Measurements from ENCODE around the gene DIP2C.
"Not testable (repeated sequence)": the region's sequence is repeated elsewhere in the genome, so short reads cannot be mapped to it uniquely, and the experiment has no call there.

Gene DIP2C

GRCh38 chr10:607545-608185 is 81.8 kb downstream of the DIP2C start:
- no peak for DNase-seq

DNA sequence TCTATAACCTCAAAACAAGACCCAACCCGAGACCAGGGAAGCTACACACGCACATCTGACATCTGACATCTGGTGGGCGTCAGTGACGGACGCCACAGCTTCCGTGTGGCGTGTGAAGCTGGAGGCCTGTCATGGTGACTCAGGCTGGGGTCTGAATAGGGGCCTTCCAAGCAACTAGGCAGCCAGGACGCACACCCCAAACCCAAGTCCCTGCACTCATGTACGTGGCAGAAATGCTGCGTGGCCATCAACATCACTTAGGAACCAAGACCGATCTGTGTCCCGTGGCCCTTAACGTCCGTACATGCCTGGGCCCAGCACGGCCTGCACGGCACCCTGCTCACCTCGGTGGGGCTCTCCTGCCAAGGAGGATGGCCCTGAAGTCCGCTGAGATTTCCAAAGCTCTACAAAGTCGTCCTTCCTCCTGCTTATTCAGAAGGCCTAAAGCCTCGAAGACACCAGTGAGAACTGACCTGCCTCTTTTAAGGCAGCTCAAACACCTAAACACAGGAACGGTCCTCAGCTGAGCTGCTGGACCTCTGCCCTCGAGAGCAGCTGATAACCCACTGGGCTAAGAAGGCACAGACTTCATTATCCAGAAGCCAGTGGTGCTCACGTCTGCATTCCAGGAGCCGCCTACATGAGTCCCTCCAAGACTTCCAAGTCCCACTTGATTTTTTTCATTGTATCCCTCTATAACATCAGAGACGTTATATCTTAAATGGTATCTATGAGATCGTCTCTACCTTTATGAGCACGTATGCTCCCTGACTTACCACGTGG is 82.5 kb downstream of the DIP2C start:
- DNase-seq: no peak

DNA sequence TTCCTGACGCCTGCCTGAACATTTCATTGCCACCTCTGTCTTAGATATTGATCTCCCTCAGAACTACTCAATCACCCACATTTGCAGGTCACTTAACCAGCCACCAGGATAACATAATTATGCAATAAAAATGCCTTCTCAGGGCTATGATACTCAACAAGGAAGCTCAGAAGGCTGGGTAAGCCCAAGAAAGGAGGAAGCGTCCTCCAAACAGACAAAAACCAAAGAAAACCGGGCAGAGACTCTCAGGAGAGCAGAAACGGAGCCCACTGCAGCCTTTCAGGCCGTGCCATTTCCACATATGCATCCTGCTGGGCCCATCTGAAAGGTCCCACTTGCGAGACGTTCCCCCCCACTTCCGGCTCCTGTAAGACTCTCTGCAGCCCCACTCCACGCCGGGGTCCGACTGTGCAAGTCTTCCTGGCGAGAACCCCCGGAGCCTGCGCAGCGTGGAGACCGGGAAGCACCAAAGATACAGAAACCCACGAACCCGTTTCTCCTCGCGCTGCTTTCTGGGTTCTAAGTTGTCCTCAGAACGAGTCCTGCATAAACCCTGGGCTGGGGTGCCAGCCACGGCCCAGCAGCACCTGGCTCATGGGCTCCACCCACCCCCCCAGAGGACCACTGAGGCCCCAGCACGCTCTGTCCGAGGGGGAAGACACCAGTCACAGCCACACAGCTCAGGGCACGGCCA is 83.7 kb downstream of the DIP2C start:
- DNase-seq: no peak

DNA sequence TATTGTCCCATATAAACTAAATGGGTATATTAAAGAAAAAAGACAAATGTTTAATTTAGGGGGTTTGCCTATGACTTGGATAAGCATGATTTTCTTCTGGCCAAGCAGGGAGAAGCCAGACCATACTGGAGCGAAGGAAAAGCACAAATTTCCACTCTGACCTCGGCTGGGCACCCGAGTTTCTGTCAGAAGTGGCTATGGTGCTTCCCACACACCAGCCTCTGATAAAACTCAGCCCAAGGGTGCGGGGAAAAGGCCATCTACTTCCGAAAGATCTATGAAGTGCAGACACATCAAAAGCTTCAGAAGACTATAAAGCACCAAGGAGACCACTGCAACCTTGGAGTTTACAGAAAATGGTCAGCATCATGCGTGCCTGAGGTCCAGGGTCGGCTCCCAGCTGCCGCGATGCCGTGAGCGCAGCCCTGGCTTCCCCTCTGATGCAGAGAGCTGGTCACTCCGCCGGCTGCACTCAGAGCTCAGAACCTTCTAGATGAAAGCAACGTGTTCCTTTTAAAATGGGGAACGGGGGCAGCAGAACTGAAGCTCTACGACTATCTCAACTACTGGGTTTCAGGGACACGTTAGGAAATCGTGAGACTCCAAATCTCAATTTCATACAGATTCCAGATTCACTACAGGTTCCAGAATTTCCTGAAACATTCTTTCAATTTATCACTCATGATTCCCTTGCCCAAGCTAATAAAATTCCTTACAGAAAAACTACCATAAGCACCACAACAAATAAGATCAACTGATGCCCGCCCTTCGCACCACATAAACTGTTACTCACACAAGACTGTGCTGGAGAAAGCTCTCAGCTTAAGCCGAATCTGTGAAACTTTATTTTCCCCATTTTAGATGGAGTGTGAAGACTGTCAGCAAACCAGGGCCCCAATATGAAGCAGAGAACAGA is 84.5 kb downstream of the DIP2C start:
- no peak for DNase-seq

DNA sequence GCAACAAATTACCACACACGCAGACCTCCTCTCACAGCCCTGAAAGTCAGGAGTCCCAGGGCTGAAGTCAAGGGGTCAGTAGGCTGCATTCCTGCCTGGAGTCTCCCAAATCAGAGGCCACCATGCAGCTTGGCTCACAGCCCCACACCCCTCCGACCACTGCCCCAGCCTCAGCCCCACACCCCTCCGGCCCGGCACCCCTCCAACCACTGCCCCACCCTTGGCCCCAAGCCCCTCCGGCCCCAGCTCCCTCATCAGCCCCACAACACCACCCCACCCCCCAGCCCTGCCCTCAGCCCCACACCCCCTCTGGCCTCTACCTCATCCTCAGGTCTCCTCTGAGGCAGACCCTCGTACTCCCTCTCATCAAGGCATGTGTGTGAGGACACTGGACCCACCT is 85.7 kb downstream of the DIP2C start:
- no peak for DNase-seq

DNA sequence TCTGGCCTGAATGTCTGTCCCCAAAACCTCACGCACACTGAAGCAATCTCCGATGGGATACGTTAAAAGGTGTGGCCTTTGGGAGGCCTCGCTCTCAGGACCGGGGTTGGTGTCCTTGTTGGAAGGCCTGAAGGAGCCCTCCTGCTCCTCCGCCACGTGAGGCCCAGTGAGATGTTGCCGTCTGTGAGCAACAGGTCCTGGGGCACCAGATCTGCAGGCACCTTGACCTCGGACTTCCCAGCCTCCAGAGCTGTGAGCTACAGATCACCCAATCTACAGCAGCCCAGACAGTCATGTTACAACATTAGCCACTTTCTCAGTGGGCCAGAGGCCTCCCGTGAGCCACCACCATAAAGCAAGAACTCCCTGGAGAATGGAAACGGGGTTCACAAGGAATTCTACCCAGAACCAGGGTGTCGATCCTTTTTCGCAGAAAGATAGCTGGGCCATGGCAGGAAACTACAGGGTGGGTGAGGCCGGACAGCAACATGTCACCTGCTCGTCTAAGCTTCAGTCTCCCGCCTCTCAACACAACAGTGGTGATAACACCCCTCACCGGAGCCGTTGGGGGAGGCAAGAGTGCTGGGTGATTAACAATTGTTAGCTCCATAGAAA is 87.0 kb downstream of the DIP2C start:
- no peak for DNase-seq

DNA sequence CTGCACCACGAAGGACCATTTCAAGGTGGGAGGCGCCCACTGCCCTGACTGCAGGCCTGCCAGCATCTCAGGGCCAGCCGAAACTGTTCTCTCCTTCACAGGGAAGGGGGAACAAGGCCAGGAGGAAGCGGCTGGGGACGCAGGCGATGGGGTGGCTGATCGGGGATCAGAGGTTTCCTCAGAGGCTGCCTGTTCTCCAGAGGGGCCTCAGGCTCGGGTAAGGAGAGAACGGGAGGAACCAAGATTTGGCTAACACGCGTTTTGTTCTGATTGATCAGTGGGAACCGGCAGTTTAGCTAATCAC is 87.9 kb downstream of the DIP2C start:
- no peak for DNase-seq

- no peak for DNase-seq
These were observed 88.4 kb downstream of the DIP2C start for GRCh38 chr10:600876-601659.

DNA sequence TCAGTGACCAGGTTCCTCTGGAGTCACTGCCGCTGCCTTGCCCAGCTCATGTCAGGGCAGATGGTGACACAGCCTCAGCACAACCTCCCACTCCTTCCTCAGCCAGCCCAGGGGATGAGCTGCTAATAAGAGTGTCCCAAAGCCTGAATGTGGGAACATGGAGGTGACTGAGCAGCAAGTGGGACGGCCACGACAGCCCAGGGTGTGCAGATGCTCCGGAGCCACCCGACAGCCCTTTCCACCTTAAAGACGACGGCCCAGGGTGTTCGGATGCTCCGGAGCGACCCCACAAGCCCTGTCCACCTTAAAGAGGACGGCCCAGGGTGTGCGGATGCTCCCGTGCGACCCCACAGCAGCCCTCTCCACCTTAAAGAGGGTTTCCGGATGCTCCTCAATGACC is 89.2 kb downstream of the DIP2C start:
- no peak for DNase-seq

DNA sequence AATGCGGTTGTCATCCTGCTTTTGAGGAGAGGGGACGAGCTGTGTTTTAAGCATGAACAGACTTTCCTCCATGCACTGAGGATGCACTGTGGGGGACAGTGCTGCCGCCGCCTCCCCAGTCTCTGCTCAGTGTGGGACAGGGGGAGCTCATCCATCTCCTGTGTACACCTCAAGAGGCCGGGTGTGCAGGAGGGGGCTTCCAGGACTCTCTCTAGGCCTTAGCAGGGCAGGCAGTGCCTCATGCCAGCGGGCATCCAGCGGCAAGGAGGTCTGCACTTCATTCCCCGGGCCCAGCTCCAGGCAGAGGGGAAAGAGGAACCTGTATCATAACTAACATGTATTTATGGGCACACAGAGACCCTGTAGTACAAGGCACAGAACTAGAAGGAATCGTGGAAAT is 89.7 kb downstream of the DIP2C start:
- DNase-seq: no peak

GRCh38 chr10:598415-599170 is 90.9 kb downstream of the DIP2C start:
- DNase-seq: no peak

- no peak for DNase-seq
These were observed 91.5 kb downstream of the DIP2C start for GRCh38 chr10:597976-598375.

DNA sequence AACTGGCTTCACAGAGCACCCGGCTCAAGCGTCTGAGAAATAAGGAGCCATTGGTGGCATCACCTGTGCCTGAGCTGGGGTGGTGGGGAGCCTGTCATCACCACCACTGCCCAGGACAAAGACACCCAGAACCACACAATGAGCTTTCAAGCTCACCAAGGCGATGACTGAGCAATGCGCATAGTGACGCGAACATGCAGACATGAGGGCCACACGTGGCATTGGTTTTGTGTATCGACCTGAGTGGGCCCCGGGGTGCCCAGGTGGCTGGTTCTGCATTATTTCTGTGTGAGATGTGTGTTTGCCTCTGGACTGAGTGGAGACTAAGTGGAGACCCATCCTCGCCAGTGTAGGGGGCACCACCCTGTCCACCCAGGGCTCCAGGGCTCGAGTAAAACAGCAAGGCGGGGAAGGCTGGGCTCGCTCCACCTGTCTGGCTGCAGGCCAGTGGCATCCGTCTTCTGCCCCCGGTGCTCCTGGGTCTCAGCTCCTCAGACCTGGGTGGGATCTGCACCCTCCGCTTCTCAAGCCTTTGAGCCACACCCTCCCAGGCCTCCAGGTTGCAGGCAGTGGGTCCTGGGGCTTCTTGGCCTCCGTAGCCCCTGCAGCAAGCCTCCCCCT is 92.6 kb downstream of the DIP2C start:
- no peak for DNase-seq

- not testable (repeated sequence) for DNase-seq
These were observed 93.3 kb downstream of the DIP2C start for GRCh38 chr10:596131-596530.

- DNase-seq: no peak
These were observed 94.0 kb downstream of the DIP2C start for GRCh38 chr10:595473-595872.

DNA sequence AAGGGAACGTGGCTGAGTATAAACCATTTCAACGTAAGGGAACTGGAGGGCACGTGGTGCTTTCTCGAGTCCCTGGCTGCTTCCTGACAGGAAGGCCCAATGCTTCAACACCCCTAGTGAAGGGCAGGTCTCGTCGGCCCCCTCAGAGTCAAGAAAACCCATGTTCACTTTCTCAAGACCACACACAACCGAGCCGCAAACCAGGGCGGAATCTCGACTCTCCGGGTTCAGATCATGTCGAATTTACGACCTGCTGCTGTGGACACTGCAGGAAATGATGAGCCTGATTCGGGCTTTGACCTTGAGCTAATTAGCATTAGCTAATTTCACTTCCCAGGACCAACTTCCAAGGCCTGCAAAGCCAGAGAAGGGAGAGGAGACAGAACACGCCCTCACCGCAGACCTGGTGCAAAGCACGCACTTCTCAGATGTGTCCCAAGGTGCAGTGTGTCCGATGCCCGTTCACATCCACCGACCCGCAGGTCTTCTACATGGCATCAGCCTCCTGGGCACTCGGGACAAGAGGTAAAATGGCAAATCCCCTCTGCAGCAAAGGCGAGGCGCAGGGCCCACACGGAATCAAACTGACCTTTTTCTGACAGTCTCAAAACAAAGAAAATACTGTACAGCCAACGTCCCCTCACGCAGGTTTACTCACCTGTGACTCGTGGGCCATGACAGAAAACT is 94.7 kb downstream of the DIP2C start:
- DNase-seq: no peak

DNA sequence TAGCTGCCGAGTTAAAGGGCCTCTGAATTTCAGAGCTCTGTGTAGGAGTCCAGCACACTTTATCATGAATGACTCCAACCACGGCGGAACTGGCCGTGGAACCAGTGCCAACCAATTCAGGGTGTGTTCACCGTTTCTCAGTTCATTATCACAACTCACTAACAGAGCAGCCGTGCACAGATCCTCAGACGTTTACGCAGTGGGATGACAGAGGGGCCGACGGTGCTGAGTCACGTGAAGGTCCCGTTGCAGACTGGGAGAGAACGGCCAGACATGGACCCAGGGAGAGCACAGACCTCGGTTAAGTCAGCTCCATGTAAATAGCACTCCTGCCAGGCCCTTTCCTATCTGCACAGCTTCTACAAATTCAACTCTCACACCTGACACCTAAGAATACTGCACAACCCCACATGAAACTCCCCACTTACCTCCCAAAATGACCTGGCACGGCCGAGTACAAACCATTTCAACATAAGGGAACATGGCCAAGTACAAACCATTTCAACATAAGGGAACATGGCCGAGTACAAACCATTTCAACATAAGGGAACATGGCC is 95.5 kb downstream of the DIP2C start:
- DNase-seq: no peak

- no peak for DNase-seq
These were observed 96.0 kb downstream of the DIP2C start for GRCh38 chr10:593421-593820.

GRCh38 chr10:593016-593415 is 96.5 kb downstream of the DIP2C start:
- DNase-seq: no peak

DNA sequence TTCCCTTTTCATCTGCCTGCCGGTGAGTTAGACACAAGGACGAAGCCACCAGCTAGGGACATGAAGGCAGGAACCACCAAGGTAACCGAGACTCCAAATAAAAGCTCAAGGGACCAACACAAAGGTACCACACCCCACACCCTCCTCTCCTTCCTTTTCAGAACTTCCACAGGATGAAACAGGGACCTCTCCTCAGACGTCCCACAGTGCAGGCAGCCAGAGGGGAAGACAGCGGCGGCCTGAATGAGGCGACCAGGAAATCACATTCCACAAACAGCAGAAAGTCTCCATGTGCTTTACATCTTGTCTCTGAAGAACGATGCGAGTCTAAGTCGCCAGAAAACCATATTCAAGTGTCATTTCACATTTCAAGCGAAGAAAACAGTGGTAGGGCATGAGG is 97.8 kb downstream of the DIP2C start:
- DNase-seq: no peak
